ENCODE measurements around the gene PGC.

Gene PGC

DNA sequence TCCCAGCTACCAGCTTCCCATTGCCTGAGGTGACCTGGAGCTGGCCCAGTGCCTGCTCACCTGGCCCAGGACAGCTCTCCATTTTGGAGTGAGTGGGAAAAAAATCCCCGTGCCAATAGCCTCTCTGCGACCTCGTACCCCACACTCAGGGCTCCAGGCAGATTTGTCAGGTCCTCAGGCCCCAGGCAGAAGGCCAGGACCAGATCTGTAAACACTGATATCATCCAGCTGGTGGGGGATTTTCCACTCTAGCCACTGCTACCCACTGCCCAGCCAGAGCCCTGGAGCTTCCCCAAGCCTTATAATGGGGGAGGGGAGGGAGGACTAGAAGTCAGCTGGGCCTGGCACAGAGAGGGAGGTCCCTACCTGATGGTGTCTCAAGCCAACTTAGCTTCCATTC is 1.3 kb upstream of the PGC start:
- no peak overlapping the region for H3K4me3 Mint-ChIP-seq
- no peaks in the 10 kb centered on the region for H3K9me3 Mint-ChIP-seq
- DNase-seq (no peak), ATAC-seq (replicated peaks) (no peak)
- no peaks in the 10 kb centered on the region for H3K4me1 Mint-ChIP-seq (ENCODE audit: low read depth in 2 of 2)
- H3K27ac Mint-ChIP-seq: no peak overlapping the region
- peaks cover 0 to 29% of the 10 kb centered on the region in 2 donors for H3K27me3 Mint-ChIP-seq
- H3K36me3 Mint-ChIP-seq (ENCODE audit: insufficient read depth): peaks cover 2% of the 10 kb centered on the region

DNA sequence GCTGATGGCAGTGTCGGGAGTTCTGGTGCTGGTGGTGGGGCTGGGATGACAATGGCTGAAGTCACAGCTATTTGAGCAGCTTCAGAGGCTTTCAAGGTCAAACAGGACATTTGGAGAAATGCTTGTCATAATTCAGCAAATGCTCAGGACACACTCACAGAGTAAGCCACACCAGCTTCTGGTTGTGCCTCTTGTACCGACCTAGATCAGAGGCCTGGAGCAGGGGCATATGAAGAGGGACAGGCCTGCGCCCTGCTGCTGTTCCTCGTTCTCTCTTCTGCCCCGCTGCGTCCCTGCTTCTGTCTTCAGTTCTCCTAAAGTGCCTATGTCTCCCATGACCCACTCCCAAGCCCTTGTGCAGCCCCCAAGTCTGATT is 893 bp upstream of the PGC start:
- peaks cover 0 to 24% of the 10 kb centered on the region in 2 donors for H3K27me3 Mint-ChIP-seq
- no peak overlapping the region for H3K4me3 Mint-ChIP-seq
- H3K36me3 Mint-ChIP-seq (ENCODE audit: insufficient read depth): peaks cover 2% of the 10 kb centered on the region
- no peaks in the 10 kb centered on the region for H3K4me1 Mint-ChIP-seq (ENCODE audit: low read depth in 2 of 2)
- no peaks in the 10 kb centered on the region for H3K9me3 Mint-ChIP-seq
- DNase-seq: no peak
- no peak overlapping the region for H3K27ac Mint-ChIP-seq
- ATAC-seq (replicated peaks): no peak

DNA sequence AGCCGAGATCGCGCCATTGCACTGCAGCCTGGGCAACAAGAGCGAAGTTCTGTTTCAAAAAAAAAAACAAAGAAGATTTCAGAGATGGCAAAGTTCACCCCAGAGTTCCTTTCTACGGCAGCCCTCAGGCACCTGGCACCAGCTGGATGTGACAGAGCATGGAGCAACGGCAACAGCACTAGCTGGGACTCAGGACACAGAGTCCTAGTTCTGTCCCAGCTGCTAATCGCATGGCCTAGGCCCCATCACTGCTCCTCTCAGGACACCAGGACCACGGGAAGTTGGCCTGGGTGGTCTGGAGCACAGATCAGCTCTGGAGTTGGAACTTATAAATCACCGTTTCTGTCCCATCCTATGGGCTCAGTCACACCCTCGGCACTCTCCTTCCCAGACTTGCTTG is 1.1 kb downstream of the PGC start:
- DNase-seq: no peak
- H3K9me3 Mint-ChIP-seq: no peaks in the 10 kb centered on the region

DNA sequence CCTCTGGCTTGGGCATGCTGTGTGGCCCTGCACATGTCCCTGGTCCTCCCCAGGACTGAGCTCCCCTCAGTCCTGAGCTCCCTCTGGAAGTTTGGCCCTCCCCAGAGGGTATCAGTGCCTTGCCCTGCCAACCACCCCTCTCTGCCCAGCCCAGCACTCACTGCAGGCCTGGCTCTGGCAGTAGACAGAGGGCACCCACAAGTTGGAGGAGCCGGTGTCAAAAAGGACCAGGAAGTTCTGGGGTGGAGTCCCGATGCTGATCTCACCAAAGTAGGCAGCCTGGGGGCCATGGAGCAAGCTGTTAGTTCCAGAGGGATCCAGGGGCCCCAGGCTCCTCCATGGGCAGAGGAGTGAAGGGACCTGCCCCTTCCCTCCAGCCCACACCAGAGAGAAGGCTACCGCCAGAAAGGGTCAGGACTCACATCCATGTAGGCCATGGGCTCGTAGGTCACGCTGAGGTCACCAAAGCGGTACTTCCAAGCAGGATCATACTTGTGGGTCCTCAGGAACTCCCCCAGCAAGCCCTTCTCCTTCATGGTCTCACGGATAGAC is 2.9 kb downstream of the PGC start:
- Mint-ChIP-seq H3K4me1 (ENCODE audit: low read depth in 2 of 2) (no peaks in the 10 kb centered on the region), H3K27ac (no peak overlapping the region), H3K27me3 (peaks cover 5 to 12% of the 10 kb centered on the region in 2 donors), H3K36me3 (ENCODE audit: insufficient read depth) (peaks cover 2% of the 10 kb centered on the region), H3K9me3 (no peaks in the 10 kb centered on the region), H3K4me3 (no peak overlapping the region)
- no peak for DNase-seq
- ATAC-seq (replicated peaks): no peak

More for the DNA sequence above, 1.1 kb downstream of the PGC start:
- peaks cover 0 to 24% of the 10 kb centered on the region in 2 donors for H3K27me3 Mint-ChIP-seq
- no peak overlapping the region for H3K4me3 Mint-ChIP-seq
- peaks cover 2% of the 10 kb centered on the region for H3K36me3 Mint-ChIP-seq (ENCODE audit: insufficient read depth)
- H3K4me1 Mint-ChIP-seq (ENCODE audit: low read depth in 2 of 2): no peaks in the 10 kb centered on the region
- ATAC-seq (replicated peaks): no peak
- no peak overlapping the region for H3K27ac Mint-ChIP-seq

DNA sequence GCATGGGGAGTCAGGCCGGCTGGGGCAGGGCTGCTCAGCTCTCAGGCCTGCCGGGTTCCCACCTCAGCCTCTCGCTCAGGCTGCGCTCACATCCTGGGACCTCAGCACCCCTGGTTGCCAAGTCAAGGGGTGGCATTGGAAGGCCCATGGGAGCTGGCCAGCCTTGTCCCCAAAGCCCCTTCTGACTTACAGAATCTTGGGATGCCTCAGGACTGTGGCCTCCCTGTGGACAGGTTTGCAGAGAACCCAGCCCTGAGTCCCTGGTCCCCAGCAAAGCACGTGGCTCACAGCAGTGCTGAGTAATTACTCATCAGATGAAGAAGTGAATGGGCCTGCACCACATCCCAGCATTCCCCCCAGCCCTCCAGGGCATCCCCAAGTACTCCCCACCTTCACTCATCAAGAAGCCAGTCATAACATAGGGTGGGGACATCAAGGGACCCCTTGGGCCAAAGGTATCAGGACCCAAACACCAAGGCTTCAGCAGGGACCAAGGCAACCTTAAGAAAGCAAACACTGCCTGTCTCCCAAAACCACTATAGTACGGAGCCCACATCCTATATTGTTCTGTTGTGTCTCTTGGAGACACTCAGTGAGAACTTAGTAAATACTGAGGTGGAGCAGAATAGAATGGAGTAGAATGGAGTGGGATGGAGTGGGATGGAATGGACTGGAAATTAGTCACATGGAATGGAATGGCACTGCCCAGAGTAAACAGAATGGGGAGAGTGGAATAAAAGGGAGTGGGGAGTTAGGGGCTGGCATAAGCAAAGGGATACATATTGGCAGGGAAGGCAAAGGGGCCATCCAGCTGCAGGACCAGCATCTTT is 3.6 kb downstream of the PGC start:
- Mint-ChIP-seq H3K27ac (no peak overlapping the region), H3K4me3 (no peak overlapping the region), H3K36me3 (ENCODE audit: insufficient read depth) (peaks cover 2% of the 10 kb centered on the region), H3K27me3 (peaks cover 5 to 10% of the 10 kb centered on the region in 2 donors), H3K9me3 (no peaks in the 10 kb centered on the region), H3K4me1 (ENCODE audit: low read depth in 2 of 2) (no peaks in the 10 kb centered on the region)
- no peak for DNase-seq
- no peak for ATAC-seq (replicated peaks)

DNA sequence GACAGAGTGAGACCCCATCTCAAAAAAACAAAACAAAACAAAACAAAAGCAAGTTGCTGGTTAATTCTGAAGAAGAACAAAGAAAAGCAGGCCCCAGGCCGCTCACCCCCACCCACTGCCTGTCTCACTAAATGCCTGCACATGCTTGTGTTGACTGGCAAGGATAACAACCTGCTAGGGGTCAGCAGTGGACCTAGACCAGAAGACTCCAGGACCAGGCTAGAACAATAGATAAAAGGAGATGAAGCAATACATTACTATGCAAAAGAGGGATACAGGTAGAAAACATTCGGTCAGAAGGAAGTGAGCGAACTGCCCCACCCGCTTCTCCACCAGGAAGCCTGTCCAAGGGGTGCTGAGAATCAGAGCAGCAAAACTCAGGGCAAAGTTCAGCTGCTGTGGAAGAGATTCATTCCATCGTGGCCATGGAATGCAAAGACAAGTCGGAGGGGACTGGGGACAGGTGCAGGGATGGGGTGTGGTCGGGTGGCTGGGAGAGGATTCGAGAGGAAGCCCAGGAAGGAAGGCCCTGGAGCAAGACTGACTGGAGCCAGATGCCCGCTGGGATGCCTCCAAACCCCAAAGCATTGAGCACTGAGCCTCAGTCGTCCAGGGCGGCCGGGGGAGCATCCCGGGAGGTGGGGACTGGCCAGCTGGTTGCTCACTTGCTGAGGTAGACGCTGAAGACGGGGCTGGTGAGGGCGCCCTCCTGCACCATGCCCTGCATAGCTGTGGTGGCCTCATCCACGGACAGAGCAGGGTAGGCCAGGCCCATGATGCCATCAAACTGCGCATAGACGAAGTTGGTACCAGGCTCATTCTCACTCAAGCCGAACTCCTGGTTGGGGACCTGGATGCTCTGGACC is 5.3 kb downstream of the PGC start:
- no peak overlapping the region for H3K4me3 Mint-ChIP-seq
- no peaks in the 10 kb centered on the region for H3K9me3 Mint-ChIP-seq
- ATAC-seq (replicated peaks) (no peak), DNase-seq (no peak)
- peak overlapping the region in 1 of 2 donors; percentile 49 for H3K27ac Mint-ChIP-seq
- H3K36me3 Mint-ChIP-seq (ENCODE audit: insufficient read depth): peaks cover 2% of the 10 kb centered on the region
- H3K4me1 Mint-ChIP-seq (ENCODE audit: low read depth in 2 of 2): no peaks in the 10 kb centered on the region
- H3K27me3 Mint-ChIP-seq: peaks cover 0 to 5% of the 10 kb centered on the region in 2 donors

DNA sequence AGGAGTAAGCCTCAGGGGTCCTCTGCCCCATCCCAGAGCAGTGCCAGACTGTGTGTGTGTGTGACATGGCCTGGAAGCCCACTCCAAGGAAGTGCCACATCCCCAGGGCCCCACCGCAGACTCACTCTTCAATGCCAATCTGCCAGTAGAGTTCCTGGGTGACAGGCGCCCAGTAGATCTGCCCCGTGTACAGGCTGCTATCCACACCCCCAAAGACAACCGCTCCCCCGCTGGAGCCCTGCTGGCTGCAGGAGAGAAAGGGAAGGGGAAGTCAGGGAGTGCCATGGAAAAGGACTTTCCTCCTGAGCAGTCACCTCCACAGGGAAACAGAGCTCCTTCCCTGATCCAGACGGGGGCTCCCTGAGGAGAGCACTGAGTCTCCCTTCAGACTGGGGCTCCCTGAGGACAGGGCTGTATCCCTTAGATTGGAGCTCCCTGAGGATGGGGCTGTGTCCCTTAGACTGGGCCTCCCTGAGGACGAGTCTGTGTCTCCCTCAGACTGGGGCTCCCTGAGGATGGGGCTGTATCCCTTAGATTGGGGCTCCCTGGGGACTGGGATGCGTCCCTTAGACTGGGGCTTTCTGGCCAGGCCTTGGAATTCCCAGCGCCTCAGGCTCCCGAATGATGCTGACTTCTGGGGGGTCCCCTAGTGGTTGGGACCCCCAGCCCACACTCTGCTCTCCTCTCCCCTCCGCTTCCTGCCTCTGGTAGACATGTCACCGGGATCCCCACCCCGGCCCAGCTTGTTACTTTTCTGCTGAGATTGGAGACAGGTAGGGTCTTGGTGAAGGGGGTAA is 6.6 kb downstream of the PGC start:
- H3K4me3 Mint-ChIP-seq: no peak overlapping the region
- H3K9me3 Mint-ChIP-seq: no peaks in the 10 kb centered on the region
- peaks cover 1% of the 10 kb centered on the region for H3K36me3 Mint-ChIP-seq (ENCODE audit: insufficient read depth)
- peaks cover 0 to 5% of the 10 kb centered on the region in 2 donors for H3K27me3 Mint-ChIP-seq
- no peak overlapping the region for H3K27ac Mint-ChIP-seq
- DNase-seq (no peak), ATAC-seq (replicated peaks) (no peak)
- peaks cover 0 to 3% of the 10 kb centered on the region in 2 donors for H3K4me1 Mint-ChIP-seq (ENCODE audit: low read depth in 2 of 2)

DNA sequence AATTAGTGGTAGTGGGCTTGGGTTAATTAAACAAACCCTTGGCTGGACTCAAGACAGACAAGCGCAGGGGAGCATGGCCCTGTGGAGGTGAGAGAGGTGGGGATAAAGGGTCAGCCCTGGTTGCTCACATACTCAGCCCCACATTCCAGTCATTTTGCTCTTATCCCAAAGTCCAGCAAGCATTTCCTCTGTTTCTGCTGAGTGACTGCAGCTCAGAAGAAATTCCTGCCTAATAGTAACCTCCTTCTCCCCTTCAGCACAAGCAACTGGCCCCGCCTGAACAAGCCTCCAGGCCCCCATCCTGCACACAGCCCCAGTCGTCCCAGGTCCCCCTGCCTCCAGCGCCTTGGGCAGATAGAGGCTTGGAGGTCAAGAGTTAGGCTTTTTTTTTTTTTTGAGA is 8.2 kb downstream of the PGC start:
- H3K4me1 Mint-ChIP-seq (ENCODE audit: low read depth in 2 of 2): peaks cover 0 to 3% of the 10 kb centered on the region in 2 donors
- no peaks in the 10 kb centered on the region for H3K9me3 Mint-ChIP-seq
- peaks cover 5% of the 10 kb centered on the region for H3K36me3 Mint-ChIP-seq (ENCODE audit: insufficient read depth)
- peaks cover 0 to 5% of the 10 kb centered on the region in 2 donors for H3K27me3 Mint-ChIP-seq
- no peak overlapping the region for H3K4me3 Mint-ChIP-seq
- ATAC-seq (replicated peaks): no peak
- DNase-seq: no peak
- H3K27ac Mint-ChIP-seq: no peak overlapping the region

DNA sequence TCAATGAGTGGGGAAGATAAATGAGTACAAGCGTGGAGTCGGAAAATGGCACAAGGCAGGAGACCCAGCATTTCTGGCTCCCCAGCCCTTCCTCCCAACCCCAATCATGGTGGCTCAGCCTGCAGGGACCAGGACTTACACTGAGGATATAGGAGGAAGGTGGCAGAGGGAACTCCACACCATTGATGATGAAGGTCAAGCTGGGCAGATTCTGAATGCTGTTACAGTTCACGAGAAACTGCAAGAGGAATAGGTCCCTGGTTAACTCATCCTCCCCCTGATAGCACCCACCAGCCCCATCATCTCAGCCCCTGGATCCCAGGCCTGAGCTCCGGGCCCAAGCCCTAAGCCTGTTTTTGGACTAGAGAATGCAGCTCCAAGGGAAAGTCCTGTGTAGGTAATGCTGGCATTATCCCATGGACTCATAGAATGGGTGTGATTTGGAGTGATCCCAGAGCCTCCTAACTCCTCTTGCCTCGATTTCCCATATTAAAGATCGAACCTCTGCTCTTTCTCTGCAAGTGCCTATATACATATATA is 9.5 kb downstream of the PGC start:
- Mint-ChIP-seq H3K9me3 (no peaks in the 10 kb centered on the region), H3K27ac (no peak overlapping the region), H3K4me3 (no peak overlapping the region), H3K36me3 (ENCODE audit: insufficient read depth) (peaks cover 19% of the 10 kb centered on the region), H3K4me1 (ENCODE audit: low read depth in 2 of 2) (peaks cover 5 to 13% of the 10 kb centered on the region in 2 donors), H3K27me3 (peaks cover 0 to 5% of the 10 kb centered on the region in 2 donors)
- ATAC-seq (replicated peaks): no peak
- DNase-seq: no peak

DNA sequence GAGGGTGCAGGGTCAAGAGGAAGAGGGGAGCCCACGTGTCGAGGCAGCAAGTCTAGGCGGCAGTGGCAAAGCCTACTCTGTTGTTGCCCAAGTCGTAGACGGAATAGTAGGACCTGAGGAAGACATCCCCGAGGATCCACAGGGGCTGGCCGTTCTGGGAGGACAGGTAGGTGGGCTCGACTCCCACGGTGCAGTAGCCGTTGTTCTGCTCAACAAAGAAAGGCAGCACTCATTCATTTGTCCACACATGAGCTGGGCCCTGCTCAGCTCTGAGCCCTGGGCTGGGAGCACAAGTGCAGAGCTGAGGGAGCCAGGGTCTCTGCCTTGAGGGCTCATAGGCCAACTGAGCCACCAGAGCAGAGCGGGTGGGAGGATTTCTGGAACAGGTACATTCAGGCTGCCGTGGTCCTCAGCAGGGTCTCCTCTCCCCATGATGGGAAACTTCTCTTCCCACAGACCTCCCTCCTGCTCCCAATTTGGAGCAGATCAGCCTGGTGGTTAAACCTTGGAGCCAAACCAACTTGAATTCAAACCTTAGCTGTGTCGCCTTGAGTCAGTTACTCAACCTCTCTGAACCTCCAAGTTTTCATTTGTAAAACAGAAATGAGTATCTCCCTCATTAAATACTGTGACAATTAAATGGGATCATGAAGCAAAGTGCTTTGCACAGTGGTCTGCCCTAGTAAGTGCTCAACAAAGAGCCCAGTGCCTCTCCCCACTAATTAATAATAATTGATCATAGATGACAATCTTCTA is 10.2 kb downstream of the PGC start:
- ATAC-seq (replicated peaks): no peak
- H3K9me3 Mint-ChIP-seq: no peaks in the 10 kb centered on the region
- H3K4me1 Mint-ChIP-seq (ENCODE audit: low read depth in 2 of 2): peaks cover 10 to 16% of the 10 kb centered on the region in 2 donors
- peaks cover 0 to 5% of the 10 kb centered on the region in 2 donors for H3K27me3 Mint-ChIP-seq
- peaks cover 23% of the 10 kb centered on the region for H3K36me3 Mint-ChIP-seq (ENCODE audit: insufficient read depth)
- no peak overlapping the region for H3K4me3 Mint-ChIP-seq
- H3K27ac Mint-ChIP-seq: no peak overlapping the region
- no peak for DNase-seq

DNA sequence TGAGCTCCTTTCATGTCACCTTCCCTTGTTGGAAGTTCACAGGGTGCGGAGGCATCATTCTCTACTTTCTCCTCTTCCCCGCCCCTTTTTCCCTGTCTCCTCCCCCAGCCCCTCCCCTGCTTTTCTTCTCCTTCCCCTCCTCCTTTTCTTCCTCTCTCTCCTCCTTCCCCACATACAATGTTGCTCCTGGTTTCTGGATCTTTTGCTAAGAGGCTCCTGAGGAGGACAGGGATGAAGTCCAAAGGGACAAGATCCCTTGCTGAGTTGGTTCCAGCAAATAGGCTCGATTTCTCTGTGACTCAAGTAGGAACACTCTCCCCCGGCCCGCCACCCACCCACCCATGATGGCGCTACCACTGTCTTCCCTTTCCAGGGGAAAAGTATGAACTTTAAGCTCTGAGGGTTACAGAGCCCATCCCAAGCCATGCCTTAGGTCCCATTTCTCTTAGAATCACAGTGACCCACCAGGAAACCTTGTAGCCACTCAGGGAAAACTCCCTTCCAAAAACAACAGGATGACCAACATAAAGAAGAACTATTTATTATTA is 10.9 kb downstream of the PGC start:
- peak overlapping the region in 1 of 2 donors; percentile 59 for H3K4me3 Mint-ChIP-seq
- H3K27ac Mint-ChIP-seq: no peak overlapping the region
- H3K36me3 Mint-ChIP-seq (ENCODE audit: insufficient read depth): peaks cover 27% of the 10 kb centered on the region
- no peaks in the 10 kb centered on the region for H3K9me3 Mint-ChIP-seq
- DNase-seq (no peak), ATAC-seq (replicated peaks) (no peak)
- peaks cover 0 to 5% of the 10 kb centered on the region in 2 donors for H3K27me3 Mint-ChIP-seq
- peaks cover 14 to 22% of the 10 kb centered on the region in 2 donors for H3K4me1 Mint-ChIP-seq (ENCODE audit: low read depth in 2 of 2)

All from effector memory CD8-positive, alpha-beta T cell (primary cell).